GM21381 (cell line): ENCODE data around the gene UBAC2.

Source experiments
- ATAC-seq: cut with Tn5 transposase; IDR thresholded peaks from one replicate; pipeline ENCODE4 v1.9.1; 2021; ENCODE audit warnings: mild to moderate bottlenecking, moderate library complexity; ENCODE audit not compliant: unreplicated experiment

Gene UBAC2, protein sequence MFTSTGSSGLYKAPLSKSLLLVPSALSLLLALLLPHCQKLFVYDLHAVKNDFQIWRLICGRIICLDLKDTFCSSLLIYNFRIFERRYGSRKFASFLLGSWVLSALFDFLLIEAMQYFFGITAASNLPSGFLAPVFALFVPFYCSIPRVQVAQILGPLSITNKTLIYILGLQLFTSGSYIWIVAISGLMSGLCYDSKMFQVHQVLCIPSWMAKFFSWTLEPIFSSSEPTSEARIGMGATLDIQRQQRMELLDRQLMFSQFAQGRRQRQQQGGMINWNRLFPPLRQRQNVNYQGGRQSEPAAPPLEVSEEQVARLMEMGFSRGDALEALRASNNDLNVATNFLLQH

DNA sequence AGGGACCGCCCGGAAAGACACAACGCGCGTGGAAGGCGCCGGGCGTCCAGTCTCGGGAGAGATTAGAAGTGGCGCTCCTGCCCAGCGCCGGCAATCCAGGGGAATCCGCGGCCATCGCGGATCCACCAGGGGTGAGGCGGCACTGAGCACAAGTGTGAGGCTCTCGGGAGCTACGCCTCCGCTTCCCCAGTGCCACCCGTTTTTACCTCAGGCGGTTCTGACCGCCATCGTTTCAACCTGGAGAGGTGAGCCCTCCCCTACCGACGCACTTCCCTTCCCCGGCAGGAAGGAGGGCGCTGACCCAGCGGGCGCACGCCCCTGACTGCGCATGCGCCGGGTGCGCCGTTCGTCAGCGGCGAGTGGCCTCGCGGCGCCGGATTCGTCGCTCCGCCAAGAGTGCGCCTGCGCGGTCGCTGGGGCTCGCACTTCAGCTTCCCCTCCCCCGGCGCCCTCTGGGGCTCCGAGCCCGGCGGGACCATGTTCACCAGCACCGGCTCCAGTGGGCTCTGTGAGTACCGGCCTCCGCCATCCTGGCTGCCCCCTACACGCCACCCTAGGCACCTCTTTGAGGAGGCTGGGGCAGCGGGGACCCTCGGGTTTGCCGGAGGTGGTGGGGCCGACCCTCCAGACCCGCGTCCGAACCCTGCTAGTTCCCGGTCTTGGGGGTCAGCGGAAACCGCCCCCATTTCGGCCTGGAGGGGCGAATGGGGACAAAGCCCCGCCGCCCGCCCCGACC is at the start of gene UBAC2:
Gene UBAC2 (plus strand): TSS at position 423 of the 736 bp plus-strand sequence. CDS start 55 bp downstream, at position 478.
- ATAC-seq = peak; percentile 70

DNA sequence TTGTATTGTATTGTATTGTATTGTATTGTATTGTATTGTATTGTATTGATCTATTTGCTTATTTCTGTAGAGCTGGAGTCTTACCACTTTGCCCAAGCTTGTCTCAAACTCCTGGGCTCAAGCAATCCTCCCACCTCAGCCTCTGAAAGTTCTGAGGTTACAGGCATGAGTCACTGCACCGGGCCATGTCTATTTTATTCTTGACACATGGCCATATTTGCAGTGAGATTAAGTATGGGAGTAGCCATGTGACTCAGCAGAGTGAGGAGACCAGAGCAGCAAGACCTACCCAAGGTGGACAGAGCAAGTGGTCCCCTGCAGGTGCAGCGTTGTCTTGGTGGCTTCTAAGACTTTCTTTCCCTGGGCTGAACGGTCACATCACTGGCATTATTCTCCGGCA is 49.1 kb upstream of the UBAC2 start:
- peak; percentile 96 for ATAC-seq

DNA sequence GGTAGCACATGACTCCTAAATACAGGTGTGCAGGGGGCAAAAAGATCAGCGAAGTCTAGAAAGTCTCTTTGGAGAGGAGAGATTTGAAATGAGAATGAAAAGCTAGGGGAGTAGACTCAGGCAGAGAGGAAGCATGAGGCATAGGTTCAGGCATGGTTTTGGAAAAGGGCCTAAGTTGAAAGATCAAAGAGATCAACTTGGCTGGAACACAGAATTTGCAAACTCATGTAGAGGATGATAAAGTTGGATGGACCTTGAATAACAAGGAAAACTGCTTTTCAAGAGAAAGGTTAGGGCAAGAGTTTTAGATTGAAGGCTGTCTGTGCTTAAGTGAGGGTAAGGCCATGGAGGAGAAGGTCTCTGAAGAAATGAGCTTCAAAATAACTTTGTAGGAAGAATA is 47.4 kb upstream of the UBAC2 start:
- ATAC-seq = no peak

DNA sequence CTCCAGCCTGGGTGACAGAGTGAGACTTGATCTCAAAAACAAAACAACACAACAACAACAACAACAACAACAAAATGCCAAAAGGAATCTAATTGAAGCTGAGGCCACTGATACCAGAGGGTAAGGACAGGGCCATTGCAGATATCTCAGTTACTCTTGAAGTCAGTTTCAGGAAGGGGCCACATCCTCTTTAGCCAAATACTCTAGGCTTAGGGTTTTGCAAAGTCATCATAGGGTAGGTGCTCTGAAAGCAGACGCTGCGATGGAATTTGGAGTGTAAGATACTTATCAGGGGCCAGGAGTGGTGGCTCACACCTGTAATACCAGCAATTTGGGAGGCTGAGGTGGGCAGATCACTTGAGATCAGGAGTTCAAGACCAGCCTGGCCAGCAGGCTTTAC is 46.6 kb upstream of the UBAC2 start:
- ATAC-seq = no peak

DNA sequence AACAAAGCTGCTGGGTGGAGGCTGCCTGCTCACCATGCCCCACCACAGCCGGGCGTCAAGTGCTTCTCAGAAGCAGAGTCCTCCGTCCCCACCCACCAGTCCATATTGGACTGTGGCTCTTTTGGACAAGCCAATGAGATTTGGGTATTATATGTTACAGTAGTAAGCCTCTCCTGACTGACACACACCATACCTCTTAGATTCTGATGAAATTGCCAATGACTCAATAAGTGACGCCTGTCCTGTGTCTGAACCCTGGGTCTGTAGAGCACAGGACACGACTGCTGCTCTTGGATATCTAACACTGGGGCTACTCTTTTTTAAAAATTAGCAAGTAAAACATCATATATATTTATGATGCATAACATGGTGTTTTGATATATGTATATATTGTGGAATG is 44.8 kb upstream of the UBAC2 start:
- ATAC-seq = no peak

DNA sequence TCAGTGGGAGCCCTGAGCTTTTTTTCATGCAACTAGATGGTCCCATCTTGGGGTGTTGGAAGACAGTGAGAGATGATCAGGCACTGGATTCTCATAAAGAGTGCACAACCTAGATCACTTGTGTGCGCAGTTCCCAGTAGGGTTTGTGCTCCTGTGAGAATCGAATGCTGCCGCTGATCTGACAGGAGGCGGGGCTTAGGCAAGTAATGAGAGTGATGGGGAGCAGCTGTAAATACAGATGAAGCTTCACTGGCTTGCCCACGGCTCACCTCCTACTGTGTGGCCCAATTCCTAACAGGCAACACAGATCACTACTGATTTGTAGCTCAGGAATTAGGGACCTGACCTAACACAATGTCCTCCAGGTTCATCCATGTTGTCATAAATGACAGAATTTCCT is 43.6 kb upstream of the UBAC2 start:
- no peak for ATAC-seq

DNA sequence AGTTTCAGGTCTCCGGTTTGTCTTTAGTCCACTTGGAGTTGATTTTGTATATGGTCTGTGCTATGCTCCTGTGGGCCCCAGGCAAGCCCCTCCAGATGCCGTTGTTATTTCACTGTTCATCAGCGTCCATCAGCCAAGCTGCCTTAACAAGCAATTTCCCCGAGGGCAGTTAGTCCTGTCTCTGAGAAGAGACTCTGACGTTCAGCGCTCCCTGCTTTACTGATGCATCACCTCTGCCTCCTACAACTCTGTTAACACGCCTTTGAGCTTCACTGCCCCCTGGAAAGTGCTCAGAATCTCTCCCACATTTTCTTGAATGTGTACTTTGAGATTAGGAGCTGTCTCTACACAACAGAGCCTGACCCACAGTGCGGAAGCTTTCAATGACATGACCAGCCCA is 41.8 kb upstream of the UBAC2 start:
- no peak for ATAC-seq

DNA sequence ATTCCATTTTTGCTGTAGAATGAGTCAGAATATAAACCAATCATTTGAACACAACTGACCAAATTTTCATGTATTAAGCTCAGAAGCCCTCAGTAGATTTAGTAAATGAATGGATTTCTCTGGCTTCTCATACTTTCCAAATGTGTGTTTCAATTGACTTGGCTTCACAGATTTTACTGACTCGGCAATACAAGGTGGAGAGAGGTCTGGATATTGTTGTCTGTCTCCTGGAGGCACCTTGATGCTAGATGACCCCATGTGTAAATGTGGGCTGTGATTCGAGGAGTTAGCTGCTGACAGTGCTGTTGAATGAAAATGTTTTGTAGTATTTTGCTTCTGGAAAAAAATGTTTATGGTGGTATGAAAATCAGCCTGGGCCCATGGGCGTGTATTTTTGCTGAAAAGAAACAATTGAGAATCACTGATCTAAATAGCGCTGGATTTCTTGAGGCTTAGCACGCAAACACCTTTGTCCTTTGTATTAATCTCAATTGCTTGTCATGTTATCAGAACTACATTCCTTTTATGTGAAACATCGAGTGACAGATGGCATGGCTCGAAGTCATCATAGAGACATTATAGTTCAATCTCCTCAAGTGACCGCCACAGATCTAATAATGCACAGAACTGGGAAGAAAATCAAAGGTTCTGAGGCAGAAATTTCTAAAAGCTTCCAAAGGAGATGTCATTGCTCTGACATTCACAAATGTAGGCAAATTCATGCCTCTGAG is 41.2 kb upstream of the UBAC2 start:
- ATAC-seq = no peak

DNA sequence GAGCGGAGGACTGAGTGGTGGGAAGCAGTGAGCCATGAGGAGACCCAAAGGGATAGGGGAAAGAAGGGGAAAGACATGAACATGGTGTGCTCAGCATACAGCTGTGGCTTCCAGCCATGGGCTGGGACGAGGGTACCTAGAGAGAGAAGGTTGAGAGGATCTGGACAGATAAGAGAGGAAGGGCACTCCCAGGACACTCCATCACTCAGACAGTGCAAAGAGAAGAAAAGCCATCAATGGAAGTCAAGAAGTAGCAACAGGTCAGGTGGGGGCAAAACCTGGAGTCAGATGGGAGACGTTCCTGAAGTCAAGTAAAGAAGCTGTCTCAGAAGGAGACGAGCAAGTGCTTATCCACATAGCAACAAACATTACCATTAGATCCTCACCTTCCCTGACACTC is 40.2 kb upstream of the UBAC2 start:
- no peak for ATAC-seq

DNA sequence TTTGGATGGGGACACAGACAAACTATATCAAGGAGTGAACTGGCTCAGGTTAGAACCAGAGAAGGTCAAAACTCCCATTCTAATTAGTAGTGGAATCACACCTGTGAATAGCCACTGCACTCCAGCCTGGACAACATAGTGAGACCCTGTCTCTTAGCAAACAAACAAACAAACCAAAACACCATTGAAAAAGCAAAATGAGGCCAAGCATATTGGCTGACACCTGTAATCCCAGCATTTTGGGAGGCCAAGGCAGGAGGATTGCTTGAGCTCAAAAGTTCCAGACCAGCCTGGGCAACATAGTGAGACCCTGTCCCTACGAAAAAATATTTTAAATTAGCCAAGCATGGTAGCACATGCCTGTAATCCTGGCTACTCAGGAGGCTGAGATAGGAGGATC is 39.1 kb upstream of the UBAC2 start:
- no peak for ATAC-seq

DNA sequence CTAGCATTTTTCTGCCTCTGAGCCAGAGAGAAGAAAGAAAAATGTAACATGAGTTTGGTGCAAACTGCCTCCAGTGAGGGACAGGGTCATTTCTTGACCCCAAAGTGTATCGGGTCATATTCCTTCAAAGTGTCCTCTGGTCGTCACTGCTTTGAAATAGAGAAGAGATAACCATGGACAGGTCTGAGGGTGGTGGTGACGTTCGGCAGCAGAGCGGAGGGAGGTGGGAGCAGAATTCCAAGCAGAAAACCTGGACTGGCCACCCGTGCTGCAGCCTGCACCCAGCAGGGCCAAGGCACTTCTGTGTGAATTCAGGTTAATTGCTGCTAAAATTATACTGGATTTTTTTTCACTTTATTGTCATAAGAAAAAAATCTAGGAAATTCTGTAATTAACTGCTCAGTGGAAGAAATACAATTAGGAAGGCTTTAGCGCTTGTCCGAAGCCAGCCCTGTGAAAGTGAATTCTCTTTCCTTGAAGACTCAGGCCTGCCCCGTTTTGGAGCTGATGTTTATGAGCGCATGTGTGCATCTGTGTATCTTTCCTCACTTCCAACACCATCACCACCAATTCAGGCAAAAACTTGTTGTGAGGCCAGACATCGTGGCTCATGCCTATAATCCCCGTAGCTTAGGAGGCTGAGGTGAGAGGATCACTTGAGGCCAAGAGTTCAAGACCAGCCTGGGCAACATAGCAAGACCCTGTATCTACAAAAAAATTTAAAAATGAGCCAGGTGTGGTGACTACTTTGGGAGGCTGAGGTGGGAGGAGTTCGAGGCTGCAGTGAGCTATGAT is 37.9 kb upstream of the UBAC2 start:
- no peak for ATAC-seq

DNA sequence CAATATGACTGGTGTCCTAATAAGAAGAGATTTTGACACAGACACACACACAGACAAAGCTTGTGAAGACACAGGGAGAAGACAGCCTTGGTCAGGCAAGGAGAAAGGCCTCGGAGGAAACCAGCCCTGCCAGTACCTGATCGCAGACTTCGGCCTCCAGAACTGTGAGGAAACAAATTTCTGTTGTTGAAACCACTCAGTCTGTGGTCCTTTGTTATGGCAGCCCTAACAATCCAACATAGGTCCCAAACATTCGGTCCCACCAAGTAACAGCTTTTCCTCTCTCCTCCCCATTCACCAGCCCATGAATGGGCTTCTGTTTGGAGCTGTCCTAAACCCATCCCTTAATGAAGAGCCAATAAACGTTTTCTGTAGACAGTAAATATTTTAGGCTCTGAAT is 36.4 kb upstream of the UBAC2 start:
- no peak for ATAC-seq

DNA sequence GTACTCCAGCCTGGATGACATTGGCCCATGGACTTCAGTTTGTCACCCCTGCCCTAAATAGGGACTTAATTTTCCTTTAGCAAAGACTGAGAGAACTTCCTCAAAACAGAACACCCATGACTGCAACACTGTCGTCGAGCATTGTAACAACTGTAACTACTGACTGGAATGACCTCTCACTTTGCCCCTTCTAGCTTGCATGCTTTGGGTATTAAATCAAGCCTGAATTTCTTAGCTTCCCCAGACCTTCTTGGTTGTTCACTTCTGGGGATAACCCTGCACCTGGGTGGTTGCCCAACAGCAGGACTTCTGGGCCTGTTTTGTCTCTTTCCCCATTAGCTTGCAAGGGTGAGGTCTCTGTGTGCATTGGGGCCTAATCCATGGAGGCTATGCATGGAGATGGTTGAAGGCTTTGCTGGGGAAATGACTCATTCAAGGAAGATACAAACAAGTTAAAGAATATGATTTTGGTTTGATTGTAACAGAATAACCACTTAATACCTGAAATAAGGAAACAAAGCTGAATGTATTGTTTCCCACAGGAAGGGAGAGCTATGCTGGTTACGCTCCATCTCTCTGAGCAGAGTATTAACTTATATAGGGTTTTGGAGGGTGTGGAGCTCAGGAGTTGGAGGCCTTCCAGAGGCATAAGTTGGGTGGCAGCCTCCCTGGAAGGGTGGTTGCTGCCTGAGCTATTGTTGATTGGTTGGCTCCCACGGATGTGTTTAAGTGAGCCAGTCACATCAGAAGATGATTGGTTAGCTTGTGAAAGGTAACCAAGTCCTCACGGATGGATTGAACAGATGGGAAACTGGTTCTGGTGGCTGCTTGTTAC is 34.7 kb upstream of the UBAC2 start:
- ATAC-seq = no peak

DNA sequence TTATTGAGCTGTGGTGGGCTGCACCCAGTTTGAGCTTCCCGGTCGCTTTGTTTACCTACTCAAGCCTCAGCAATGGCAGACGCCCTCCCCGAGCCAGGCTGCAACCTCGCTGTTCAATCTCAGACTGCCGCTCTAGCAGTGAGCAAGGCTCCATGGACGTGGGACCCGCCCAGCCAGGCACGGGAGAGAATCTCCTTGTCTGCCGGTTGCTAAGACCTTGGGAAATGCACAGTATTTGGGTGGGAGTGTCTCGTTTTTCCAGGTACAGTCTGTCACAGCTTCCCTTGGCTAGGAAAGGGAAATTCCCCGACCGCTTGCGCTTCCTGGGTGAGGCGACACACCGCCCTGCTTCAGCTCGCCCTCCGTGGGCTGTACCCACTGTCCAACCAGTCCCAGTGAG is 27.7 kb upstream of the UBAC2 start:
- ATAC-seq = no peak

DNA sequence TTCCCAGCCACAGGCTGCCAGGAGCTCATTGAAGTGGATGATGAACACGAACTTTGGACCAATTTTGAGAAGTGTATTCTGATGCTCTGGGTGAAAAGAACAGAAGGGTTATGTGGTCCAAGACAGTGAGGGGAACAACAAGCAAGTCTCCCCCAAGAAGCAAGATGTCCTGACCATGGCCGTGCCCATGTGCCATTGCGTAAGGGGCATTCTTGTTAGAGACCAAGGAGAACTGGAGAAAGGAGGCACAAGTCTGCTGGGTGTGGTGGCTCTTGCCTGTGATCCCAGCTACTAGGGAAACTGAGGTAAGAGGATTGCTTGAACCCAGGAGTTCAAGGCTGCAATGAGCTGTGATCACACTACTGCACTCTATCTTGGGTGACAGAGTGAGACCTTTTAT is 27.0 kb upstream of the UBAC2 start:
- no peak for ATAC-seq

DNA sequence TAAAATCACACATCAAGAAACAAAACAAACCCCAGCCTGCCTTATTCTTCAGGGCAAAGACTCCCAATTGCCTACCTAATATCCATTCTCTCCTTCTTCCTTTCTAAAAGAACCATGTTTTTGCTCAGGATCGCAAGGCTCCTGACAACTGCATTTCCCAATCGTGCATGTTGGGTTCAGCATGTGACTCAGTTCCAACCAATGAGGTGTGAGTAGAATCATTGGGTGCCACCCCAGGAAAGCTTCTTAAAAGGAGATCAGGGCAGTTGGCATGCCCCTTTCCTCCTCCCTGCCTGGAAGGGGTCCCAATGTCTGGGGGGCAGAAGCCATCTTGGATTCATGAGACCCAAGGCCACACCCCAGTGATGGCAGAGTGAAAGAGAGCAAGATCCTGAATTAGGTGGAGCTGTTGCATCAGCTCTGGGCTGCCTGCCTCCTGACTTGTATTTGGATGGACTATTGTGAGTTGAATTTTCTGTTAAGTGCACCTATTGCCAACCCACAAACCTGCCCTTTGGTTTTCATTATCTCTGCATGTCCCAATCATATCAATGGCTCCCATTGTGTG is 26.0 kb upstream of the UBAC2 start:
- ATAC-seq = no peak

DNA sequence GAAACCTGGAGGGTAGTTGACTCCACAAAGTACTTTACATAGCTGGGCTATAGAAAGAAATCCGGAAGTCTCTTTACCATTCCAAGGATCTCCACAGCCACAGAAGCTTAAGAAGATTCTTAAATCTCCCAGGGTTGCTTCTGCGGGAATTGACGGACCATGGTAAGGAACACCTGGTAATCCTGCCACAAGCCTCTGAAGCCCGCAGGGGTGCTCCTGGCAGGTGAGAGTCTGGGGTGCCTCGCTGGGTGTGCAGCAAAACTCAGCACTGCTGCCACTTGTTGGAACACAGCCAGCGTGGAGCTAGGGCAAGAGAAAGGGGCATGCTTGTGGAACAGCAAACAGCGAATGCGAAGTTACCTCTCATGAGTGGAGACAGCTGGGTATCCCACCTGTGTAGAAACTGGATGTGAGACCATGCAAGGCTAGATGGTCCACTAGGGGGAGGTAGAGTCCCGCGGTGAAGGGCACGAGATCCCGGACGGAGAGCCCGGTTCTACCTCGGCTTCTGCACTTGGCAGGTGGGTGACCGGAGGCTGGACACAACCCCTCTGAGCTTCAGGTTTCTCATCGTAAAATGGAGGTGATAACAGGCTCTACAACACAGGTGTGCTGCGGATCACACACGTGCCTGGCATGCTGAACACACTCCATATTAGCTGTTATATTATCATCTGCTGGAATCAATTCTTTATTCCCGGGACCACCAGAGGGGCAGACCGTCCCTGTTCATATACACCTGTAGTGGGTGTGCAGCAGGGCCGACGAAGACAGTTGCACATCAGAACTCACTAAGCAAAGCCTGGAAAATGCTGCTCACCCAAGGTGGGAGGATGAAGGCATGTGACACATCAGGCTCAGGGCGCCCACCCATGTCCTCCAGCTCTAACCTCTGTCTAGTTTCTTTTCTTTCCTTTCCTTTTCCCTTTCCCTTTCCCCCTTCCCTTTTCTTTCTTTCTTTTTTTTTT is 24.1 kb upstream of the UBAC2 start:
- ATAC-seq = peak; percentile 88

DNA sequence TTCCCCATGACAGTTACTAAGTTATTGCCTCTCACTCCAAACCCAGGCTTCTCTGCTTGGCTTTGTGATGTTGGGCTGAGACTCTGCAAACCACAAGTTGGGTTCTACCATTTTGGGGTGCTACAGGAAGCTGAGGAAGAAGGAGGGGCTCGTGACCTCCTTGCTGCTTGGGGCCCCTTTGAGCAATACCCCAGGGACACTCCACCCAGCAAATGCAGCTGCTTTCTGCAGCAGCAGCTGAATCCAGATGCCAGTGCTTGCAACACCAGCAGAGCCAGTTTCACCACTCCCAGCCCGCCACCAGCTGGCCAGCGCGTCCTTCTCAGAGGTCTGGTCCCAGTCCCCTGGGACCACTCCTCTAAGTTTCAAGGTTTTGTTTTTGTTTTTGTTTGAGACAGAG is 22.0 kb upstream of the UBAC2 start:
- ATAC-seq = no peak

DNA sequence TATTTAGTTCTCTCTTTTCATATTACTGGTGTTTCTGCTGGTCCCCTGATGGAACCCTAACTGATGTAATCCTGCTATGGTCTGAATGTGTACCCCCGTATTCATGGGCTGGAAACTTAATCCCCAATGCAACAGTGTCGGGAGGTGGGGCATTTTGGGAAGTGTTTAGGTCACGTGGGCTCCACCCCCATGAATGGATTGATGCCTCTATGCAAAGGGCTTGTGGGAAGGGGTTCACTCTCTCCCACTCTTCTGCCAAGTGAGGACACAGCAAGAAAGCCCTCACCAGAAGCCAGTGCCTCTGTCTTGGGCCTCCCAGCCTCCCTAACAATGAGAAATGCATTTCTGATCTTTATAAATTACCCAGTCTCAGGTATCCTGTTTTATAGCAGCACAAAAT is 21.2 kb upstream of the UBAC2 start:
- ATAC-seq = no peak
